ENCODE measurements around the gene FAM83B.

FAM83B gene

GRCh38 chr6:54916858-54917257, 70.3 kb downstream of the FAM83B start:
- Histone ChIP-seq H3K36me3 (ENCODE audit: control insufficient read depth, low read length) (no peaks in the 10 kb centered on the region), H3K9me3 (ENCODE audit: control insufficient read depth, insufficient read depth, low read length) (no peaks in the 10 kb centered on the region), H3K9me2 (replicated peaks; ENCODE audit: control insufficient read depth, low read length) (no peaks in the 10 kb centered on the region), H3K27me3 (ENCODE audit: control insufficient read depth, low read length) (no peaks in the 10 kb centered on the region), H3K4me3 (ENCODE audit: low read length) (no peak overlapping the region), H3K79me2 (ENCODE audit: control insufficient read depth, low read length) (no peaks in the 10 kb centered on the region), H3K4me1 (ENCODE audit: control insufficient read depth, low read length) (no peaks in the 10 kb centered on the region), H3F3A (ENCODE audit: control insufficient read depth, insufficient read depth) (no peaks in the 10 kb centered on the region), H4K20me1 (ENCODE audit: control insufficient read depth, insufficient read depth, low read depth, low read length) (no peaks in the 10 kb centered on the region), H3K4me2 (ENCODE audit: low read length) (no peak overlapping the region), H3K27ac (ENCODE audit: low read depth, low read length) (no peak overlapping the region)
- TF ChIP-seq CTCF (IDR thresholded peaks at IDR 0.05; ENCODE audit: low read depth, low read length, poor library complexity, severe bottlenecking) (no peak), EZH2phosphoT487 (IDR thresholded peaks at IDR 0.05; ENCODE audit: borderline replicate concordance, low read length) (no peak)

DNA sequence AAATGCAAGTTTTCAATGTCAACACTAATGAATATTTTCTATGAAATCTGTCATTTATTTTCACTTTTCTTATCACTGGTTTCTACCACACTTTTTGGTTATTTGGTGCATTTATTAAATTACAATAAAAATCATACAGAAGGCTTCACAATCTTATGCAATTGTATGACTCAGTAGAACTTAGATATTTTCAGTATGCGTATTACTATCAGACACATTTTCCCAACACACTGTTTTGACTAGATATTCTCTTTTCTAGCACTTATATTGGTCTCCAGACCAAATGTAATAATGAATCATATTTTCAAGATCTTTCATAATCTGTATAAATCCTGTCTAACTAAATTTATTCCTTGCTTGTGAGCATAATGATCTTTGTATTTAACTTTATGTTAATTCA, 74.1 kb downstream of the FAM83B start:
- Histone ChIP-seq H3F3A (ENCODE audit: control insufficient read depth, insufficient read depth) (no peaks in the 10 kb centered on the region), H3K4me1 (ENCODE audit: control insufficient read depth, low read length) (no peaks in the 10 kb centered on the region), H3K27me3 (ENCODE audit: control insufficient read depth, low read length) (no peaks in the 10 kb centered on the region), H3K27ac (ENCODE audit: low read depth, low read length) (no peak overlapping the region), H3K79me2 (ENCODE audit: control insufficient read depth, low read length) (no peaks in the 10 kb centered on the region), H3K9me3 (ENCODE audit: control insufficient read depth, insufficient read depth, low read length) (no peaks in the 10 kb centered on the region), H3K36me3 (ENCODE audit: control insufficient read depth, low read length) (no peaks in the 10 kb centered on the region), H3K9me2 (replicated peaks; ENCODE audit: control insufficient read depth, low read length) (no peaks in the 10 kb centered on the region), H4K20me1 (ENCODE audit: control insufficient read depth, insufficient read depth, low read depth, low read length) (no peaks in the 10 kb centered on the region), H3K4me2 (ENCODE audit: low read length) (no peak overlapping the region), H3K4me3 (ENCODE audit: low read length) (no peak overlapping the region)
- no peak for TF ChIP-seq CTCF (IDR thresholded peaks at IDR 0.05; ENCODE audit: low read depth, low read length, poor library complexity, severe bottlenecking)

DNA sequence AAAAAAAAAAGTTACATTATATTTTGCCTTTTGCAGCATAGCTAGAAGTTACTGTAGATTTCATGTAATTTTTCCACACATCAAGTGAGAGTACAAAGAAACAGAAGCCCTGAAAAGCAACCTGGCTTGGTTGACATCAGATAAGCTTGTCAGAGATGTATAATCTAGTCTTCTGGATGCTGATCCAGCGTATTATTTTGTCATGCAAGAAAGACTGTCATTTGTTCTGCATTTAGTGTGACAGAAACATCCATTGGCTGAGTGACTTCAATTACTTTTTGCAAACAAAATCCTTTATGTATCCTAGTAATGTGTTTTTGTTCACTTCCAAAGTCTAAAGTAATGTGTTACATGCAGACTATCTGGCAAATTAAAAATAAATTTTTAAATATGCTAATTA, 75.3 kb downstream of the FAM83B start:
- H3K9me2 ChIP-seq (replicated peaks; ENCODE audit: control insufficient read depth, low read length), result no peaks in the 10 kb centered on the region
- no peaks in the 10 kb centered on the region for H3K27me3 ChIP-seq (ENCODE audit: control insufficient read depth, low read length)
- H3K4me3 ChIP-seq (ENCODE audit: low read length), result no peak overlapping the region
- H3K4me2 ChIP-seq (ENCODE audit: low read length), result no peak overlapping the region
- no peaks in the 10 kb centered on the region for H3K9me3 ChIP-seq (ENCODE audit: control insufficient read depth, insufficient read depth, low read length)
- H3K4me1 ChIP-seq (ENCODE audit: control insufficient read depth, low read length), result no peaks in the 10 kb centered on the region
- H3K27ac ChIP-seq (ENCODE audit: low read depth, low read length), result no peak overlapping the region
- H3K36me3 ChIP-seq (ENCODE audit: control insufficient read depth, low read length), result no peaks in the 10 kb centered on the region
- H3K79me2 ChIP-seq (ENCODE audit: control insufficient read depth, low read length), result no peaks in the 10 kb centered on the region
- TF ChIP-seq CTCF (IDR thresholded peaks at IDR 0.05; ENCODE audit: low read depth, low read length, poor library complexity, severe bottlenecking), result no peak
- TF ChIP-seq EZH2phosphoT487 (IDR thresholded peaks at IDR 0.05; ENCODE audit: borderline replicate concordance, low read length), result no peak
- no peaks in the 10 kb centered on the region for H3F3A ChIP-seq (ENCODE audit: control insufficient read depth, insufficient read depth)
- no peaks in the 10 kb centered on the region for H4K20me1 ChIP-seq (ENCODE audit: control insufficient read depth, insufficient read depth, low read depth, low read length)

Measured in DOHH2 (cell line).